PC-9 (cell line): Measurements from ENCODE around the gene ENDOV. TPM values are rescaled to one million over a fixed set of nuclear protein-coding genes. Genes with fewer than 3 reads are reported as not detected.

Experiments used
- BruUV-seq: library from RNA; stranded (reverse); fragments of 400-500 nt; replicated peaks from 2 replicates; lab custom pipeline; 2021; lab: Mats Ljungman, UMichigan
- CTCF ChIA-PET: fragments of 300-600 bp; sonication (Branson Sonifier 250); formaldehyde crosslinking; loops from one replicate; lab custom pipeline; 2022; ENCODE audit warnings: antibody characterized with exemption; lab: Charles Lee
- POLR2A ChIA-PET: fragments of 300-600 bp; sonication (Branson Sonifier 250); formaldehyde crosslinking; loops from one replicate; lab custom pipeline; 2022; ENCODE audit warnings: antibody characterized with exemption; ENCODE audit not compliant: unreplicated experiment; lab: Charles Lee
- DNase-seq, 2 experiments: peaks; one replicate each; pipeline versions ENCODE4 v3.0.0 to v3.0.0-alpha.2; 2015 to 2022; ENCODE audit warnings: mixed read lengths in 1 of 2
- H2AFZ ChIP-seq: fragments of 200-600 bp; sonication (generic); 2 replicates; pipeline ENCODE4 v1.8.1; 2017; ENCODE audit warnings: antibody characterized with exemption
- H3F3A ChIP-seq: fragments of 200-600 bp; sonication (generic); 2 replicates; pipeline ENCODE4 v1.8.1; 2017; ENCODE audit warnings: antibody characterized with exemption, mild to moderate bottlenecking, low read depth; ENCODE audit not compliant: insufficient read depth
- H3K27ac ChIP-seq: fragments of 200-600 bp; sonication (generic); 2 replicates; pipeline ENCODE4 v1.6.1; 2016; ENCODE audit warnings: mixed run types
- H3K27me3 ChIP-seq: fragments of 200-600 bp; sonication (generic); 2 replicates; pipeline ENCODE4 v1.6.1; 2016; ENCODE audit warnings: low read depth, mixed run types; ENCODE audit not compliant: insufficient read depth
- H3K36me3 ChIP-seq: fragments of 200-600 bp; sonication (generic); 2 replicates; pipeline ENCODE4 v1.6.1; 2016; ENCODE audit warnings: low read depth, mixed run types
- H3K4me1 ChIP-seq: fragments of 200-600 bp; sonication (generic); replicated peaks from 2 replicates; pipeline ENCODE4 v1.6.1; 2016; ENCODE audit warnings: mixed run types; ENCODE audit not compliant: insufficient read depth
- H3K4me2 ChIP-seq: fragments of 200-600 bp; sonication (generic); 2 replicates; pipeline ENCODE4 v1.6.1; 2017; ENCODE audit warnings: mixed run types
- H3K4me3 ChIP-seq: fragments of 200-600 bp; sonication (generic); 2 replicates; pipeline ENCODE4 v1.6.1; 2016; ENCODE audit warnings: mixed run types
- H3K79me2 ChIP-seq: fragments of 200-600 bp; sonication (generic); 2 replicates; pipeline ENCODE4 v1.6.1; 2017; ENCODE audit warnings: low read depth, mixed run types
- H3K9me2 ChIP-seq: fragments of 200-600 bp; sonication (generic); 2 replicates; pipeline ENCODE4 v1.8.1; 2017; ENCODE audit warnings: mild to moderate bottlenecking; ENCODE audit not compliant: insufficient read depth
- H3K9me3 ChIP-seq: fragments of 200-600 bp; sonication (generic); 2 replicates; pipeline ENCODE4 v1.8.1; 2016; ENCODE audit warnings: low read depth; ENCODE audit not compliant: insufficient read depth
- H4K20me1 ChIP-seq: fragments of 200-600 bp; sonication (generic); 2 replicates; pipeline ENCODE4 v1.8.1; 2017; ENCODE audit not compliant: insufficient read depth
- CTCF ChIP-seq: fragments of 200-600 bp; sonication (generic); conservative IDR thresholded peaks from 2 replicates; pipeline ENCODE4 v1.6.1; 2017; ENCODE audit warnings: mixed run types, antibody characterized with exemption, mild to moderate bottlenecking, moderate library complexity
- EZH2 ChIP-seq: fragments of 200-600 bp; sonication (generic); IDR thresholded peaks from 2 replicates; pipeline ENCODE4 v1.8.0; 2017; ENCODE audit warnings: antibody characterized with exemption, low read depth
- intact Hi-C: fragments of 100-400 bp; cut with micrococcal nuclease; formaldehyde crosslinking; loops from one replicate; pipeline ENCODE4 v1.10.0; 2022; ENCODE audit not compliant: unreplicated experiment
- total RNA-seq: library from RNA; stranded (reverse); gene quantifications from 2 replicates; pipeline ENCODE4 v1.2.3, GENCODE V29; 2021

ENDOV gene
- total RNA-seq, 1 experiment from 2014 or later, result 50.3 TPM

GRCh38 chr17:80425835-80426426 lies 11.0 kb downstream of the ENDOV start:
- no peaks in the 10 kb centered on the region for H3K27me3 ChIP-seq
- H3K36me3 ChIP-seq, result no peaks in the 10 kb centered on the region
- ChIA-PET CTCF (no interaction called here), POLR2A (no interaction called here)
- intact Hi-C loops, result loop anchor here (5.0 kb wide), 1 partner anchor 556 kb away; no protein-coding TSS in a partner anchor
- no peaks in the 10 kb centered on the region for H3K9me2 ChIP-seq
- no peak overlapping the region for H3K4me2 ChIP-seq
- no peaks in the 10 kb centered on the region for H3K9me3 ChIP-seq
- no peak overlapping the region for H3K27ac ChIP-seq
- H3K79me2 ChIP-seq, result no peaks in the 10 kb centered on the region
- TF ChIP-seq EZH2 (no peak), CTCF (no peak)
- H4K20me1 ChIP-seq, result no peaks in the 10 kb centered on the region
- no peak for DNase-seq
- H2AFZ ChIP-seq, result no peak overlapping the region
- no TSS peak for BruUV-seq
- no peak overlapping the region for H3K4me3 ChIP-seq
- no peaks in the 10 kb centered on the region for H3F3A ChIP-seq
- H3K4me1 ChIP-seq, result no peaks in the 10 kb centered on the region

GRCh38 chr17:80426671-80427326 lies 11.8 kb downstream of the ENDOV start:
- H3K79me2 ChIP-seq, result no peaks in the 10 kb centered on the region
- H3K27me3 ChIP-seq, result no peaks in the 10 kb centered on the region
- H3F3A ChIP-seq, result no peaks in the 10 kb centered on the region
- TF ChIP-seq CTCF (peak; percentile 82), EZH2 (no peak)
- POLR2A ChIA-PET, result interaction anchor here (0.7 kb wide), 1 partner anchor 22 kb away, joined by 3 read pairs; no protein-coding TSS in a partner anchor
- no peaks in the 10 kb centered on the region for H3K9me3 ChIP-seq
- no TSS peak for BruUV-seq
- DNase-seq, result peak in 1 of 2 experiments; percentile 71
- H3K9me2 ChIP-seq, result no peaks in the 10 kb centered on the region
- no peak overlapping the region for H3K27ac ChIP-seq
- CTCF ChIA-PET, result interaction anchor here (0.6 to 1.1 kb wide), 4 partner anchors 133 to 429 kb away, joined by 3 to 9 read pairs (median 3); no protein-coding TSS in a partner anchor
- H3K4me1 ChIP-seq, result no peaks in the 10 kb centered on the region
- no peak overlapping the region for H3K4me3 ChIP-seq
- no peak overlapping the region for H2AFZ ChIP-seq
- intact Hi-C loops, result loop anchor here (1.0 to 5.0 kb wide), 2 partner anchors 149 to 556 kb away; no protein-coding TSS in a partner anchor
- H4K20me1 ChIP-seq, result no peaks in the 10 kb centered on the region
- no peaks in the 10 kb centered on the region for H3K36me3 ChIP-seq
- H3K4me2 ChIP-seq, result no peak overlapping the region

- Histone ChIP-seq H3K27ac (no peak overlapping the region), H3K9me3 (no peaks in the 10 kb centered on the region), H3K27me3 (no peaks in the 10 kb centered on the region), H3K4me2 (no peak overlapping the region), H3K79me2 (no peaks in the 10 kb centered on the region), H4K20me1 (no peaks in the 10 kb centered on the region), H3K4me1 (no peaks in the 10 kb centered on the region), H3K4me3 (no peak overlapping the region), H3F3A (no peaks in the 10 kb centered on the region), H3K36me3 (no peaks in the 10 kb centered on the region), H2AFZ (no peak overlapping the region), H3K9me2 (no peaks in the 10 kb centered on the region)
- ChIA-PET POLR2A (interaction anchor here (0.7 kb wide), 1 partner anchor 23 kb away, joined by 3 read pairs; no protein-coding TSS in a partner anchor), CTCF (interaction anchor here (0.6 to 1.1 kb wide), 4 partner anchors 132 to 429 kb away, joined by 3 to 9 read pairs (median 3); no protein-coding TSS in a partner anchor)
- intact Hi-C loops, result loop anchor here (1.0 to 5.0 kb wide), 2 partner anchors 148 to 555 kb away; no protein-coding TSS in a partner anchor
- DNase-seq, result no peak
- TF ChIP-seq EZH2 (no peak), CTCF (no peak)
- BruUV-seq, result no TSS peak
Measured at GRCh38 chr17:80427366-80428282, 12.7 kb downstream of the ENDOV start.
